Karpas-422 (cell line): ENCODE data around the gene MAP7D3. TPM values are rescaled to one million over a fixed set of nuclear protein-coding genes. Genes with fewer than 3 reads are reported as not detected.

Source experiments
- DNase-seq: peaks from one replicate; pipeline ENCODE4 v3.0.0-alpha.2; 2015
- H2AFZ ChIP-seq: fragments of 200-600 bp; sonication (generic); 2 replicates; pipeline ENCODE4 v1.6.1; 2014; ENCODE audit warnings: antibody characterized with exemption, low read length, mixed read lengths
- H3K27ac ChIP-seq: fragments of 200-600 bp; sonication (generic); 2 replicates; pipeline ENCODE4 v1.5.1; 2014; ENCODE audit warnings: mild to moderate bottlenecking, low read length, moderate library complexity
- H3K27me3 ChIP-seq: fragments of 200-600 bp; sonication (generic); 2 replicates; pipeline ENCODE4 v1.6.1; 2014; ENCODE audit warnings: low read length, mixed read lengths
- H3K36me3 ChIP-seq: fragments of 200-600 bp; sonication (generic); 2 replicates; pipeline ENCODE4 v1.6.1; 2014; ENCODE audit warnings: low read length, mixed read lengths; ENCODE audit not compliant: insufficient read depth
- H3K4me1 ChIP-seq: fragments of 200-600 bp; sonication (generic); 2 replicates; pipeline ENCODE4 v1.6.1; 2014; ENCODE audit warnings: mild to moderate bottlenecking, low read length, mixed read lengths
- H3K4me2 ChIP-seq: fragments of 200-600 bp; sonication (generic); 2 replicates; pipeline ENCODE4 v1.6.1; 2014; ENCODE audit warnings: low read length, low read depth, mild to moderate bottlenecking; ENCODE audit not compliant: poor library complexity, severe bottlenecking
- H3K4me3 ChIP-seq: fragments of 200-600 bp; sonication (generic); 2 replicates; pipeline ENCODE4 v1.5.1; 2014; ENCODE audit warnings: mild to moderate bottlenecking, antibody characterized with exemption, low read length, mixed read lengths
- H3K79me2 ChIP-seq: fragments of 200-600 bp; sonication (generic); 2 replicates; pipeline ENCODE4 v1.6.1; 2014; ENCODE audit warnings: mild to moderate bottlenecking, low read length, mixed read lengths
- H3K9ac ChIP-seq: fragments of 200-600 bp; sonication (generic); 2 replicates; pipeline ENCODE4 v1.6.0; 2014; ENCODE audit warnings: low read length
- H3K9me2 ChIP-seq: fragments of 200-600 bp; sonication (generic), shearing (Covaris generic); replicated peaks from 2 replicates; pipeline ENCODE4 v1.6.0; 2014; ENCODE audit warnings: mild to moderate bottlenecking, low read length, moderate library complexity; ENCODE audit not compliant: insufficient read depth
- H3K9me3 ChIP-seq: fragments of 300-700, 200-600 bp; sonication (generic); 2 replicates; pipeline ENCODE4 v1.6.1; 2014; ENCODE audit warnings: low read length, mixed read lengths
- H4K20me1 ChIP-seq: fragments of 200-600 bp; sonication (generic); 2 replicates; pipeline ENCODE4 v1.6.1; 2014; ENCODE audit warnings: mild to moderate bottlenecking, antibody characterized with exemption, low read length, low read depth; ENCODE audit not compliant: insufficient read depth
- total RNA-seq: library from RNA; depleted of rRNA; stranded (reverse); fragments of >200 nt; shearing (Covaris generic); gene quantifications from 2 replicates; pipeline ENCODE4 v1.2.3, GENCODE V29; 2014; ENCODE audit warnings: low replicate concordance

MAP7D3 gene
- total RNA-seq, 1 experiment from 2014 or later = 27.2 TPM

DNA sequence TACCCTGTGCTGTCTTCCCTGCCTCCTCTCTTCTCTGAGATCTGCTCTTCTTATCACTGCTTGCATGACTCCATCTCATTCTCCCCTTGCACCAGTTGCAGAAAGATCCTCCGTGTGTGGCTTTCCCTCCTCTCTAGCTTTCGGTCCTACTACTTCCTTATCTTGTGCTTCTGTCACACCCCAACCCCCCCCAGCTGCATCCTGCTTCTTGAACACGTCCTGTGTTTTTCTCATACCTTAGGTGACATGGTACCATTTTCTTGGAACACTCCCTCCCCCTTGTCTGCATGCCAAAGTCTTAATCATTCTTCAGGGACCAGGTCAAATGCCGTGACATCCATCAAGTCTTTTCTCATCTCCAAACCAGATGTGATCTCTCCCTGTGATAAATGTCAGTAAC is 57.4 kb downstream of the MAP7D3 start:
- H3K4me2 ChIP-seq = no peak overlapping the region
- no peaks in the 10 kb centered on the region for H3K9me3 ChIP-seq
- no peaks in the 10 kb centered on the region for H3K36me3 ChIP-seq
- H4K20me1 ChIP-seq = no peaks in the 10 kb centered on the region
- H3K9me2 ChIP-seq = no peaks in the 10 kb centered on the region
- no peak for DNase-seq
- no peak overlapping the region for H3K9ac ChIP-seq
- no peaks in the 10 kb centered on the region for H3K79me2 ChIP-seq
- 0 out of 2 replicates have a peak, but pooled peaks cover 2% of the 10 kb centered on the region for H3K4me1 ChIP-seq
- no peaks in the 10 kb centered on the region for H3K27me3 ChIP-seq
- H2AFZ ChIP-seq = no peak overlapping the region
- no peak overlapping the region for H3K27ac ChIP-seq
- no peak overlapping the region for H3K4me3 ChIP-seq

DNA sequence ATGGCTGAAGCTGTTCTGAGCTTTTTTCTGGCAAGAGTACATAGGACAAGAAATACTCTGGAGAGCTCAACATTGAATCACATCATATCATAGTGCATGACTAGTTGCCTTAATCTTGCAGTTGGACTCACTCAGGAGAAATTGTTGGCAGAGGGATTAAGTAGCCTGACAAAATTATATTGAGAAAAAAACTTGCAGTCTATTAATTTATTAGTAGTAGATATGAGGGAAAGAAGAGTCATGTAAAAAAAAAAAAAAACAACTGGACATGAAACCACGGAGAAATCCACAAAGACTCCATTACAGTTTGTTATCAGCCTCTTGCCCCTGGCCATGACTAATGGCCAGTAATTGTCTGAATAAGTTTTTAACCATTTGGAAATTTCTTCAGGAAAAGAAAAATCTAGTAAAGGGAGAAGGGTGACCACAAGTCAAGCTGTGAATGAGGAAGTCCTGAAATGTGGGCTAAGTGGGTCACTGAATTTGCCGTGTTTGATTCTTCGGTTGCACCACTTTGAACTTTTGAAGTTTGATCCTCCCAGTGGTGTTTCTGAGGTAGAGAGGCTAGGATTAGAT is 58.3 kb downstream of the MAP7D3 start:
- Histone ChIP-seq H3K4me3 (no peak overlapping the region), H3K4me2 (no peak overlapping the region), H3K9me3 (no peaks in the 10 kb centered on the region), H3K9ac (no peak overlapping the region), H3K27me3 (no peaks in the 10 kb centered on the region), H4K20me1 (no peaks in the 10 kb centered on the region), H3K79me2 (no peaks in the 10 kb centered on the region), H3K27ac (no peak overlapping the region), H2AFZ (no peak overlapping the region), H3K36me3 (no peaks in the 10 kb centered on the region), H3K4me1 (0 out of 2 replicates have a peak, but pooled peaks cover 2% of the 10 kb centered on the region), H3K9me2 (no peaks in the 10 kb centered on the region)
- no peak for DNase-seq

GRCh38 chrX:136192135-136192534 is 59.1 kb downstream of the MAP7D3 start:
- Histone ChIP-seq H3K4me1 (0 out of 2 replicates have a peak, but pooled peaks cover 2% of the 10 kb centered on the region), H3K27ac (no peak overlapping the region), H3K27me3 (no peaks in the 10 kb centered on the region), H3K9me3 (no peaks in the 10 kb centered on the region), H2AFZ (no peak overlapping the region), H3K9me2 (no peaks in the 10 kb centered on the region), H3K36me3 (no peaks in the 10 kb centered on the region), H3K4me2 (no peak overlapping the region), H4K20me1 (no peaks in the 10 kb centered on the region), H3K79me2 (no peaks in the 10 kb centered on the region), H3K4me3 (no peak overlapping the region), H3K9ac (no peak overlapping the region)
- no peak for DNase-seq

- no peaks in the 10 kb centered on the region for H3K79me2 ChIP-seq
- H3K27ac ChIP-seq = no peak overlapping the region
- no peak overlapping the region for H3K4me3 ChIP-seq
- DNase-seq = no peak
- H3K36me3 ChIP-seq = no peaks in the 10 kb centered on the region
- no peak overlapping the region for H3K9ac ChIP-seq
- H3K9me3 ChIP-seq = no peaks in the 10 kb centered on the region
- no peaks in the 10 kb centered on the region for H3K27me3 ChIP-seq
- H3K9me2 ChIP-seq = no peaks in the 10 kb centered on the region
- H3K4me1 ChIP-seq = 0 out of 2 replicates have a peak, but pooled peaks cover 2% of the 10 kb centered on the region
- H4K20me1 ChIP-seq = no peaks in the 10 kb centered on the region
- H2AFZ ChIP-seq = no peak overlapping the region; the same call in 1 of the 2 replicates
- H3K4me2 ChIP-seq = no peak overlapping the region
Measured at GRCh38 chrX:136191171-136191570, 60.0 kb downstream of the MAP7D3 start.

DNA sequence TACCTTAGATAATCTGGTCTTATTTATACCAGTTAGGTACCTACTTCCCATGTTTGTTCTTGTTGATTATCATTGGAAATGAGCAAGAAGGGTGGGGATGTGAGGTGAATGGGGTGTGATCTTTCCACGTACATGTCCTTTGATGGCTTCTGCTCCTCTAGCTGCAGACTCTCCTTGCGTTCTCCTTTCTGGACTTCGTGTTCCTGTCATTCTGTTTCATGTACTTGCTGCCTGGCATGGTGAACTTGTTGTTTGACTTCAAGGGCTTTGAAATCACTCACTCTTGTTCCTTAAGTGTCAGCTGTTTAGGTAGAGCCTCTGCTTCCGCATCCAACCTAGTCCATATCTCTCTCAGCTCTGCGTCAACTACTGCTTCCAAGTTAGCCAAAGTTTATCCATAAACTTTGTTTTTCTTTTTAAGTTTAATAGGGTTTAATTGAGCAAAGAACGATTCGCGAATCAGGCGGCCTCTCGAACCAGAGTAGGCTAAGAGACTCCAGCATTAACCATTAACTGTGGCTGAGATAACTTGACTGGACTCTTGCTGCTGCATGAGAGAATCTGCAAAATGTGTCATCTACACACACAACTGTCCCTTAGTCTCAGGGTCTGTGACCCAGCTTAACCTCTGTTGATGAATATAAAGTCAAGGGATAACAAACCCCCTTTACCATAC is 61.0 kb downstream of the MAP7D3 start:
- Histone ChIP-seq H3K36me3 (no peaks in the 10 kb centered on the region), H4K20me1 (no peaks in the 10 kb centered on the region), H3K79me2 (no peaks in the 10 kb centered on the region), H3K9ac (no peak overlapping the region), H3K4me1 (0 out of 2 replicates have a peak, but pooled peaks cover 2% of the 10 kb centered on the region), H3K27me3 (no peaks in the 10 kb centered on the region), H3K9me2 (no peaks in the 10 kb centered on the region), H2AFZ (no peak overlapping the region), H3K4me3 (no peak overlapping the region), H3K4me2 (no peak overlapping the region), H3K27ac (no peak overlapping the region), H3K9me3 (no peaks in the 10 kb centered on the region)
- no peak for DNase-seq

DNA sequence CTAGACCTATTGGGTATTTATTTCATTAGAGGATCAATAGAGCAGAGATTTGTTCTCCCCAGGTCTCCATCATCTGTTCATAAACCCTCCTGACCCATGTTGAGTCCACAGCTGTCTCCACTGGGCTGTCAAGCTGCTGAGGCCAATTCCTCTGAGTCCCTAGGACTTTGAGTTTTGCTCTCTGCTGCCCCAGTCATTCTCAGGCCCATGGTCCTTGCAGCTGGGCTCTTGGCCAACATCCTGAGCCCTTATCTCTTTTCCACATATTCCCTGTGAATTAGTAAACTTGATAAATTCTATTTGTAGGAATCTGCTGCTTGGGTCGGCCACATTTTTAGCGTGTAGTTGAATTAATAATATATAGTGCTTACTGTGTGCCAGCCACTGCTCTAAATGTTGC is 62.0 kb downstream of the MAP7D3 start:
- H3K9me2 ChIP-seq = no peaks in the 10 kb centered on the region

GRCh38 chrX:136186023-136186413 is 65.2 kb downstream of the MAP7D3 start:
- no peaks in the 10 kb centered on the region for H3K36me3 ChIP-seq

More for the DNA sequence above, 62.0 kb downstream of the MAP7D3 start:
- Histone ChIP-seq H3K79me2 (no peaks in the 10 kb centered on the region), H3K4me2 (no peak overlapping the region), H3K4me1 (0 out of 2 replicates have a peak, but pooled peaks cover 2% of the 10 kb centered on the region), H3K36me3 (no peaks in the 10 kb centered on the region), H3K4me3 (no peak overlapping the region), H3K9ac (no peak overlapping the region), H4K20me1 (no peaks in the 10 kb centered on the region), H3K9me3 (no peaks in the 10 kb centered on the region), H2AFZ (no peak overlapping the region), H3K27ac (no peak overlapping the region), H3K27me3 (no peaks in the 10 kb centered on the region)
- no peak for DNase-seq

DNA sequence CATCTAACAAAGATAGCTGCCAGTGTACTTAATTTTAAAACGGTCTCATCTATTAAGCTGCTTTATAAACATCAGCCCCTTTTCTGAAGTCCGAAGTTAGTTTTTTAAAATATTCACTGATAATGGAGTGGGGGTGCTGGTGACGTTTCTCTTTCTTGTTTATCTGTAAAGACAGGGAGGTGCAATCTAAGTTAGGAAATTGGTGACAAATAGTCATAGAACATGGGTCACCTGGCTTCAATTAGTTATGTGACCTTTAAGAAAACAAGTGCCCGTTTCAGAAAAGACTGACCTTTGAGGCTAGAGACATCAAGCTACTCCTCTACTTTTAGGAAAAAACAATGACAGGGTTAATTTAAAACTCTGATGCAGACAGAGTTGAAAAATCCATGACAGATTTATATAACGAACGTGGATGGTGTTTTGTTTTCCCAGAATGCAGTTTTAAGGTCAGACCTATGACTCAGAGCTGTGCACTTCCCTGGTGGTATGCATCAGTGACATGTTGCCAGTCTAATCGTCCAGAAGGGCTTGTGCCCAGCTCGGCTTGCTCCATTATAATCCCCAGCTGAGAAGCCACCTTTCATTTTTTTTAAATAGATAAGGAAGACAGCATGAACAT is 65.7 kb downstream of the MAP7D3 start:
- no peak overlapping the region for H3K9ac ChIP-seq
- H2AFZ ChIP-seq = no peak overlapping the region
- no peak overlapping the region for H3K4me2 ChIP-seq

More at GRCh38 chrX:136186023-136186413, 65.2 kb downstream of the MAP7D3 start:
- H3K9ac ChIP-seq = no peak overlapping the region
- no peaks in the 10 kb centered on the region for H3K9me3 ChIP-seq
- H3K27me3 ChIP-seq = no peaks in the 10 kb centered on the region
- no peak for DNase-seq
- no peaks in the 10 kb centered on the region for H3K79me2 ChIP-seq
- no peak overlapping the region for H2AFZ ChIP-seq
- H3K27ac ChIP-seq = no peak overlapping the region
- no peak overlapping the region for H3K4me3 ChIP-seq
- H4K20me1 ChIP-seq = no peaks in the 10 kb centered on the region
- no peaks in the 10 kb centered on the region for H3K4me1 ChIP-seq
- H3K9me2 ChIP-seq = no peaks in the 10 kb centered on the region
- H3K4me2 ChIP-seq = no peak overlapping the region

More for the DNA sequence above, 65.7 kb downstream of the MAP7D3 start:
- Histone ChIP-seq H3K4me1 (no peaks in the 10 kb centered on the region), H3K9me3 (no peaks in the 10 kb centered on the region), H3K4me3 (no peak overlapping the region), H3K79me2 (no peaks in the 10 kb centered on the region), H3K27me3 (no peaks in the 10 kb centered on the region), H3K36me3 (no peaks in the 10 kb centered on the region), H3K27ac (no peak overlapping the region), H3K9me2 (no peaks in the 10 kb centered on the region), H4K20me1 (no peaks in the 10 kb centered on the region)
- DNase-seq = no peak
